Measurements from ENCODE around the gene TMEM202. TPM values are rescaled to one million over a fixed set of nuclear protein-coding genes. Genes with fewer than 3 reads are reported as not detected.

TMEM202 gene, protein sequence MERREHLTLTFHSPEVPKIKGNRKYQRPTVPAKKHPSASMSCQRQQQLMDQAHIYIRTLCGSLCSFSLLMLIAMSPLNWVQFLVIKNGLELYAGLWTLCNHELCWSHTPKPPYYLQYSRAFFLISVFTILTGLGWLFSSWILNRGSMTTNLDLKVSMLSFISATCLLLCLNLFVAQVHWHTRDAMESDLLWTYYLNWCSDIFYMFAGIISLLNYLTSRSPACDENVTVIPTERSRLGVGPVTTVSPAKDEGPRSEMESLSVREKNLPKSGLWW
- total RNA-seq (2014; rRNA removed; shearing (Covaris generic)) (not detected in 2 replicates), polyA plus RNA-seq (2016; fragmentation: Nextera tagmentation; extraction: Ambion mirVana) (not detected in 2 replicates)
- long read RNA-seq = 0 reads

GRCh38 chr15:72397796-72398588 is at the start of gene TMEM202:
TSS of gene TMEM202 (plus strand) at chr15:72398305. CDS start at chr15:72398327, 22 bp downstream.
- H4K20me1 ChIP-seq (replicated peaks; ENCODE audit: insufficient read depth) = no peaks in the 10 kb centered on the region
- Mint-ChIP-seq H3K4me1 (no peaks in the 10 kb centered on the region), H3K9me3 (peaks cover 22% of the 10 kb centered on the region), H3K27me3 (ENCODE audit: insufficient read depth, low read depth, poor library complexity) (peaks cover 2% of the 10 kb centered on the region), H3K27ac (no peak within 1 kb of the TSS), H3K36me3 (ENCODE audit: low read depth) (0 out of 3 replicates have a peak, but pooled peaks cover 4% of the 10 kb centered on the region), H3K4me3 (no peak within 1 kb of the TSS)
- peaks cover 8% of the 10 kb centered on the region; the same call in 1 of the 2 replicates for H3K27me3 ChIP-seq (ENCODE audit: insufficient read depth)
- H3K27ac ChIP-seq (ENCODE audit: low read depth) = no peak within 1 kb of the TSS
- H3F3A ChIP-seq (replicated peaks; ENCODE audit: low read depth) = no peaks in the 10 kb centered on the region
- H3K9me2 ChIP-seq (ENCODE audit: insufficient read depth) = no peaks in the 10 kb centered on the region
- no peaks in the 10 kb centered on the region for H3K4me1 ChIP-seq (ENCODE audit: insufficient read depth)
- DNase-seq (ENCODE audit: low spot score) (no peak), ATAC-seq (no peak)
- H3K4me2 ChIP-seq = no peak within 1 kb of the TSS
- no peak within 1 kb of the TSS for H2AFZ ChIP-seq
- H3K36me3 ChIP-seq (ENCODE audit: insufficient read depth) = no peaks in the 10 kb centered on the region
- TF ChIP-seq CTCF (conservative IDR thresholded peaks at IDR 0.05; ENCODE audit: low read depth in 2 of 2) (no peak), REST (IDR thresholded peaks at IDR 0.05; ENCODE audit: unreplicated experiment) (no peak), NANOG (IDR thresholded peaks at IDR 0.05; ENCODE audit: borderline replicate concordance) (no peak), STAT1 (IDR thresholded peaks at IDR 0.05; ENCODE audit: unreplicated experiment) (no peak), ZNF331 (CRISPR knock-in tag; IDR thresholded peaks at IDR 0.05; ENCODE audit: low read depth) (no peak), JUNB (IDR thresholded peaks at IDR 0.05; ENCODE audit: unreplicated experiment) (no peak), EZH2phosphoT487 (IDR thresholded peaks at IDR 0.05; ENCODE audit: unreplicated experiment) (no peak), ZNF462 (CRISPR knock-in tag; IDR thresholded peaks at IDR 0.05) (no peak), EZH2 (IDR thresholded peaks at IDR 0.05; ENCODE audit: low read depth, unreplicated experiment) (no peak), ZNF114 (CRISPR knock-in tag; IDR thresholded peaks at IDR 0.05) (no peak), POLR2AphosphoS5 (IDR thresholded peaks at IDR 0.05; ENCODE audit: low read depth) (no peak), CREB1 (CRISPR knock-in tag; IDR thresholded peaks at IDR 0.05; ENCODE audit: low read depth) (no peak)
- TF ChIP-seq, protein P1, sequence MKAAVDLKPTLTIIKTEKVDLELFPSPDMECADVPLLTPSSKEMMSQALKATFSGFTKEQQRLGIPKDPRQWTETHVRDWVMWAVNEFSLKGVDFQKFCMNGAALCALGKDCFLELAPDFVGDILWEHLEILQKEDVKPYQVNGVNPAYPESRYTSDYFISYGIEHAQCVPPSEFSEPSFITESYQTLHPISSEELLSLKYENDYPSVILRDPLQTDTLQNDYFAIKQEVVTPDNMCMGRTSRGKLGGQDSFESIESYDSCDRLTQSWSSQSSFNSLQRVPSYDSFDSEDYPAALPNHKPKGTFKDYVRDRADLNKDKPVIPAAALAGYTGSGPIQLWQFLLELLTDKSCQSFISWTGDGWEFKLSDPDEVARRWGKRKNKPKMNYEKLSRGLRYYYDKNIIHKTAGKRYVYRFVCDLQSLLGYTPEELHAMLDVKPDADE (IDR thresholded peaks at IDR 0.05) = no peak
- H3K4me3 ChIP-seq = no peak within 1 kb of the TSS
- no peaks in the 10 kb centered on the region for H3K79me2 ChIP-seq (replicated peaks; ENCODE audit: insufficient read depth)
